GM19193 (cell line): Measurements from ENCODE around the gene OTX1.

Experiments used
- POLR2A ChIP-seq: IDR thresholded peaks from 4 replicates; pipeline ENCODE4 v1.6.1; 2011; ENCODE audit not compliant: insufficient read depth, insufficient read length; ENCODE audit errors: extremely low read depth

Gene OTX1

DNA sequence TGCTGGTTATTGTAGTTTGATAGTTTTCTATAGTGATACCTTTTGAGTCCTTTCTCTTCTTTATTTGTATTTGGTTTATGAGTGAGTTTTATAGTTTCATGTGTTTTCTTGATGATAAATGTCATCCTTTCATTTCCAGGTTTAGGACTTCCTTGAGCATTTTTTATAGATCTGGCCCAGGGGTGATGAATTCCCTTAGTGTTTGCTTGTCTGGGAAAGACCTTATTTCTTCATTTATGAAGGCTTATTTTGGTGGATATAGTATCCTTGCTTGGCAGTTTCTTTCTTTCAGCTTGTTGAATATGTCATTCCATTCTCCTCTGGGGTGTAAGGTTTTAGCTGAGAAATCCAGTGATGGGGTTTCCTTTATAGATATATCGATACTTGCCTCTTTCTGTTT, 53.9 kb downstream of the OTX1 start:
- no peak for TF ChIP-seq POLR2A
